A549 (cell line): ENCODE measurements around the gene PDCD4. TPM values are rescaled to one million over a fixed set of nuclear protein-coding genes. Genes with fewer than 3 reads are reported as not detected.

Source experiments
- ATAC-seq, 2 experiments: fragments of 200-7000 bp in 1 of 2; fragments of >200 bp in 1 of 2; cut with Nextera tagmentation in 1 of 2; cut with Tn5 transposase in 1 of 2; 3 replicates each; pipeline versions ENCODE4 v1.8.0 to v1.9.1; 2018 to 2020; ENCODE audit warnings: mild to moderate bottlenecking in 1 of 2, moderate library complexity in 1 of 2
- CTCF ChIA-PET: fragments of 300-600 bp; sonication (Branson Sonifier 250); formaldehyde crosslinking; extraction: SDS; loops from one replicate; lab custom pipeline; 2021; ENCODE audit warnings: antibody characterized with exemption, inconsistent platforms; lab: Yijun Ruan, JAX
- POLR2A ChIA-PET: fragments of 350-600 bp; formaldehyde crosslinking; extraction: SDS; loops from one replicate; lab custom pipeline; 2021; ENCODE audit warnings: antibody characterized with exemption, inconsistent platforms; lab: Yijun Ruan, JAX
- DNase-seq, 2 experiments: peaks; one replicate each; pipeline versions ENCODE4 v3.0.0 to v3.0.0-alpha.2; 2011 to 2016; ENCODE audit warnings: low read depth in 1 of 2, low spot score in 1 of 2
- FAIRE-seq: peaks from 2 replicates; lab custom pipeline; 2011; peaks lifted over from hg19 to GRCh38; lab: Jason Lieb, UNC
- H3K27ac ChIP-seq, 2 experiments: fragments of >200 bp; sonication (Bioruptor Twin); formaldehyde crosslinking; 3 replicates each; pipeline ENCODE4 v1.5.1; 2016 to 2017
- H3K4me1 ChIP-seq: fragments of >200 bp; sonication (Bioruptor Twin); formaldehyde crosslinking; 3 replicates; pipeline ENCODE4 v1.6.1; 2016
- H3K4me2 ChIP-seq: fragments of >200 bp; sonication (Bioruptor Twin); formaldehyde crosslinking; 3 replicates; pipeline ENCODE4 v1.6.1; 2016
- H3K4me3 ChIP-seq: fragments of >200 bp; sonication (Bioruptor Twin); formaldehyde crosslinking; 3 replicates; pipeline ENCODE4 v1.5.1; 2016
- H3K9me3 ChIP-seq: fragments of >200 bp; sonication (Bioruptor Twin); formaldehyde crosslinking; 3 replicates; pipeline ENCODE4 v1.6.1; 2016
- CBX8 ChIP-seq: fragments of 200-600 bp; sonication (generic); IDR thresholded peaks from 2 replicates; pipeline ENCODE4 v1.6.1; 2016
- CEBPB ChIP-seq, 2 experiments: fragments of >200 bp in 1 of 2; sonication (Bioruptor Twin) in 1 of 2; formaldehyde crosslinking in 1 of 2; IDR thresholded peaks; 2 replicates each; pipeline ENCODE4 v1.6.1; 2012 to 2016
- CHD2 ChIP-seq: fragments of 150-350 bp; IDR thresholded peaks from 2 replicates; pipeline ENCODE4 v1.6.1; 2014; ENCODE audit warnings: low read length; ENCODE audit not compliant: partially characterized antibody
- FOSB ChIP-seq: fragments of 250-450 bp; sonication (Bioruptor Pico); IDR thresholded peaks from 2 replicates; pipeline ENCODE4 v1.5.0; 2020; ENCODE audit warnings: mild to moderate bottlenecking, moderate library complexity
- FOSL2 ChIP-seq, 2 experiments: fragments of 450-650 bp in 1 of 2; fragments of >200 bp in 1 of 2; sonication (Bioruptor Twin) in 1 of 2; formaldehyde crosslinking; IDR thresholded peaks; 2 replicates each; pipeline versions ENCODE4 v1.5.0 to v1.6.1; 2016 to 2020; ENCODE audit warnings: mild to moderate bottlenecking in 1 of 2, moderate library complexity in 1 of 2
- HDAC2 ChIP-seq: fragments of 200-600 bp; sonication (generic); IDR thresholded peaks from 2 replicates; pipeline ENCODE4 v1.6.1; 2016
- HEYL ChIP-seq: fragments of 250-450 bp; sonication (Bioruptor Pico); IDR thresholded peaks from 2 replicates; pipeline ENCODE4 v1.8.0; 2021; ENCODE audit warnings: mild to moderate bottlenecking, moderate library complexity
- HOXB5 ChIP-seq: fragments of 250-450 bp; sonication (Bioruptor Pico); IDR thresholded peaks from 2 replicates; pipeline ENCODE4 v1.5.0; 2020; ENCODE audit warnings: mild to moderate bottlenecking, moderate library complexity
- KDM5A ChIP-seq: fragments of 200-600 bp; sonication (generic); IDR thresholded peaks from 2 replicates; pipeline ENCODE4 v1.6.1; 2016; ENCODE audit warnings: antibody characterized with exemption, mild to moderate bottlenecking
- MAZ ChIP-seq: fragments of 150-350 bp; IDR thresholded peaks from 2 replicates; pipeline ENCODE4 v1.6.1; 2014; ENCODE audit warnings: antibody characterized with exemption, low read depth, low read length, borderline replicate concordance
- MYC ChIP-seq: IDR thresholded peaks from 2 replicates; pipeline ENCODE4 v1.6.1; 2012; ENCODE audit warnings: mild to moderate bottlenecking, inconsistent platforms, low read length, improper control_type of control experiment, borderline replicate concordance
- NR3C1 ChIP-seq: fragments of >200 bp; sonication (Bioruptor Twin); formaldehyde crosslinking; IDR thresholded peaks from 3 replicates; pipeline ENCODE4 v1.6.1; 2017
- POLR2A ChIP-seq: IDR thresholded peaks from 2 replicates; pipeline ENCODE4 v1.6.1; 2012; ENCODE audit warnings: mild to moderate bottlenecking, low read length
- RARB ChIP-seq: fragments of 250-450 bp; sonication (Bioruptor Pico); IDR thresholded peaks from 2 replicates; pipeline ENCODE4 v1.8.0; 2021; ENCODE audit warnings: mild to moderate bottlenecking, moderate library complexity
- TP53 ChIP-seq: fragments of 250-450 bp; sonication (Bioruptor Pico); IDR thresholded peaks from 2 replicates; pipeline ENCODE4 v1.5.0; 2021; ENCODE audit warnings: mild to moderate bottlenecking, moderate library complexity
- ZNF302 ChIP-seq: fragments of 250-450 bp; sonication (Bioruptor Pico); IDR thresholded peaks from 2 replicates; pipeline ENCODE4 v1.9.0; 2021; ENCODE audit warnings: inconsistent platforms, mild to moderate bottlenecking, moderate library complexity
- WGBS: methylation state at CpG from one replicate; pipeline ENCODE4 v1.1.6; 2017; ENCODE audit errors: missing lambda C conversion rate; 5-methylcytosine and 5-hydroxymethylcytosine counted together
- polyA plus RNA-seq, 4 experiments: library from polyadenylated mRNA; depleted of rRNA in 3 of 4; stranded (reverse); fragments of >200 nt; fragmentation: RNase III in 1 of 4; extraction: RNeasy Plus Mini Kit Qiagen cat#74134 plus additional on column Dnase treatment in 1 of 4; gene quantifications; 2 replicates in 3 of 4; 3 replicates in 1 of 4; pipeline ENCODE4 v1.2.3, GENCODE V29; 2011 to 2017
- TF ChIP-seq, protein P1 (sequence below): fragments of >200 bp; sonication (Bioruptor Twin); formaldehyde crosslinking; IDR thresholded peaks from 2 replicates; pipeline ENCODE4 v1.6.1; 2016
- TF ChIP-seq, protein P2 (sequence below): fragments of 450-650 bp; IDR thresholded peaks from 2 replicates; pipeline ENCODE4 v1.6.1; 2014; ENCODE audit warnings: antibody characterized with exemption
- TF ChIP-seq, protein P3 (sequence below): fragments of >200 bp; sonication (Bioruptor Twin); formaldehyde crosslinking; IDR thresholded peaks from 3 replicates; pipeline ENCODE4 v1.5.1; 2016
- TF ChIP-seq, protein P4 (sequence below): fragments of >200 bp; sonication (Bioruptor Twin); formaldehyde crosslinking; IDR thresholded peaks from 3 replicates; pipeline ENCODE4 v1.6.1; 2016
- TF ChIP-seq, protein P5 (sequence below): IDR thresholded peaks from 2 replicates; pipeline ENCODE4 v1.6.1; 2012
- TF ChIP-seq, protein P6 (sequence below): IDR thresholded peaks from 2 replicates; pipeline ENCODE4 v1.6.1; 2012

Gene PDCD4
- polyA plus RNA-seq, 2 of the 4 experiments (the other 2 are of a cell fraction): 42.7 to 71.4 TPM

DNA sequence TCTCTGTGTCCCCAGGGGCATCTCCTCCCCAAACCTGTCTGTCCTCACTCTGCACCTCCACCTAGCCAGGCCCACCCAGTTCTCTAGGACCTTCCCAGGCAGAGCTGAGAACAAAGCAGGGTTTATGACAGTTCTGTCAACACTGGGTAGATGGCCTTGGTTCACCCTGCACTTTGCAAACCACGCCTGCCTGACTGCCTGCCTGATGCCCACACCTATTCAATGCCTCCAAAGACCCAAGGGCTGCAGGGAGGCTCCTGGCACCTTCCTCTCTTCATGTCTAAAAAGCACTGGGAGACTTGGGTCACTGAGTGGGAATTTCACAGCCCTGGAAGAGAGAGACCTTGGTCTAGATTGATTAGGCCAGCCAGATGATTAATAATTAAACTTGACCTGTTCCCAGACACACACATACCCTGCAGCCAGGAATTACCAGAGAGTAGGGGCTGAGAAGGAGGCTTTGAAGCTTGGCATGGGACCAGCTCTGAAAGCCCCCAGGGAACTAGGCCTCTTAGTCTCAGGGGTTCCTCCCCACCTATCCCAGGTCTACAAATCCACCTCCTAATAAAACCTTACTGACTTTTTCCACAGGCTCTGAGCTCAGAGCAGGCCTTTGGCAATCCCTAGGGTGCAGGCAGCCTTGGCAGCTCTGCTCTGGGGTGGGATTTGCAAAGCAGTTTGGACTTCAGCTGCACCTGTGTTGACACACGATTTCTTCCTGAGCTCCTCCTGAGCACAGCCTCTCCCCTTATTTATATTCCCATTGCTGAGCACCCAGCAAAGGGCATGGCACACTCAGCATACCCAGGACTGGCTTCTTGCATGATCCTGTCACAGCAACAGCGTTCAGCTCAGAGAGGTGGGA, 25.7 kb upstream of the PDCD4 start (continued):
- TF ChIP-seq FOSL2 (IDR thresholded peaks at IDR 0.05) (no peak), FOSL2 (CRISPR knock-in tag; IDR thresholded peaks at IDR 0.05) (no peak), HDAC2 (no peak)

DNA sequence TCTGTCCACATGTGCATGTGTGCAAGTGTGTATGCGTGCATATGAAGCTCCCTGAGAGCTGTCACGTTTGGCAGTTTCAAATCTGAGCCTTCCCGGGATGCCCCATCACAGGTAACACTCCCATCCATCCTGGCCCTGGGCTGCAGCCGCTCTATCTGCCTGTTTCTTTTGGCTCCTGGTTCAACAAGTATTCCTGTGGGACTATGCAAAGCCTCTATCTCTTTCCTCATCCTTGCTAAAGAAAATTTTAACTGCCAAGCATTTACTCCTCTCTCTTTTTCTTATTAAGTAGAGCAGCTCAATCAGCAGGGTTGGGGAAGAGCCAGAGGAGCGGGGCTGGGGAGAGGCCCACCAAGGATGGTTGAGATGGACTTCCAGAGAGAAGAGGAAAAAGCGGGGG, 24.4 kb upstream of the PDCD4 start:
- 64% methylated on average over 6 of the region's 6 CpGs for WGBS
- TF ChIP-seq MYC: no peak
- TF ChIP-seq, protein P1, sequence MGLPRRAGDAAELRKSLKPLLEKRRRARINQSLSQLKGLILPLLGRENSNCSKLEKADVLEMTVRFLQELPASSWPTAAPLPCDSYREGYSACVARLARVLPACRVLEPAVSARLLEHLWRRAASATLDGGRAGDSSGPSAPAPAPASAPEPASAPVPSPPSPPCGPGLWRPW: no peak
- TF ChIP-seq, protein P2, sequence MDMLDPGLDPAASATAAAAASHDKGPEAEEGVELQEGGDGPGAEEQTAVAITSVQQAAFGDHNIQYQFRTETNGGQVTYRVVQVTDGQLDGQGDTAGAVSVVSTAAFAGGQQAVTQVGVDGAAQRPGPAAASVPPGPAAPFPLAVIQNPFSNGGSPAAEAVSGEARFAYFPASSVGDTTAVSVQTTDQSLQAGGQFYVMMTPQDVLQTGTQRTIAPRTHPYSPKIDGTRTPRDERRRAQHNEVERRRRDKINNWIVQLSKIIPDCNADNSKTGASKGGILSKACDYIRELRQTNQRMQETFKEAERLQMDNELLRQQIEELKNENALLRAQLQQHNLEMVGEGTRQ: no peak
- TF ChIP-seq RARB (CRISPR knock-in tag): no peak
- no peak for TF ChIP-seq HOXB5
- no peak for TF ChIP-seq CHD2
- no peak for TF ChIP-seq KDM5A
- TF ChIP-seq HEYL (CRISPR knock-in tag): no peak
- TF ChIP-seq, protein P3, sequence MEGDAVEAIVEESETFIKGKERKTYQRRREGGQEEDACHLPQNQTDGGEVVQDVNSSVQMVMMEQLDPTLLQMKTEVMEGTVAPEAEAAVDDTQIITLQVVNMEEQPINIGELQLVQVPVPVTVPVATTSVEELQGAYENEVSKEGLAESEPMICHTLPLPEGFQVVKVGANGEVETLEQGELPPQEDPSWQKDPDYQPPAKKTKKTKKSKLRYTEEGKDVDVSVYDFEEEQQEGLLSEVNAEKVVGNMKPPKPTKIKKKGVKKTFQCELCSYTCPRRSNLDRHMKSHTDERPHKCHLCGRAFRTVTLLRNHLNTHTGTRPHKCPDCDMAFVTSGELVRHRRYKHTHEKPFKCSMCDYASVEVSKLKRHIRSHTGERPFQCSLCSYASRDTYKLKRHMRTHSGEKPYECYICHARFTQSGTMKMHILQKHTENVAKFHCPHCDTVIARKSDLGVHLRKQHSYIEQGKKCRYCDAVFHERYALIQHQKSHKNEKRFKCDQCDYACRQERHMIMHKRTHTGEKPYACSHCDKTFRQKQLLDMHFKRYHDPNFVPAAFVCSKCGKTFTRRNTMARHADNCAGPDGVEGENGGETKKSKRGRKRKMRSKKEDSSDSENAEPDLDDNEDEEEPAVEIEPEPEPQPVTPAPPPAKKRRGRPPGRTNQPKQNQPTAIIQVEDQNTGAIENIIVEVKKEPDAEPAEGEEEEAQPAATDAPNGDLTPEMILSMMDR: no peak
- TF ChIP-seq FOSB (CRISPR knock-in tag): no peak
- TF ChIP-seq POLR2A: no peak
- no peak for TF ChIP-seq FOSL2 (IDR thresholded peaks at IDR 0.05)
- TF ChIP-seq FOSL2 (CRISPR knock-in tag; IDR thresholded peaks at IDR 0.05): no peak
- TF ChIP-seq, protein P4, sequence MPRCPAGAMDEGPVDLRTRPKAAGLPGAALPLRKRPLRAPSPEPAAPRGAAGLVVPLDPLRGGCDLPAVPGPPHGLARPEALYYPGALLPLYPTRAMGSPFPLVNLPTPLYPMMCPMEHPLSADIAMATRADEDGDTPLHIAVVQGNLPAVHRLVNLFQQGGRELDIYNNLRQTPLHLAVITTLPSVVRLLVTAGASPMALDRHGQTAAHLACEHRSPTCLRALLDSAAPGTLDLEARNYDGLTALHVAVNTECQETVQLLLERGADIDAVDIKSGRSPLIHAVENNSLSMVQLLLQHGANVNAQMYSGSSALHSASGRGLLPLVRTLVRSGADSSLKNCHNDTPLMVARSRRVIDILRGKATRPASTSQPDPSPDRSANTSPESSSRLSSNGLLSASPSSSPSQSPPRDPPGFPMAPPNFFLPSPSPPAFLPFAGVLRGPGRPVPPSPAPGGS: no peak
- TF ChIP-seq TP53: no peak
- TF ChIP-seq, protein P5, sequence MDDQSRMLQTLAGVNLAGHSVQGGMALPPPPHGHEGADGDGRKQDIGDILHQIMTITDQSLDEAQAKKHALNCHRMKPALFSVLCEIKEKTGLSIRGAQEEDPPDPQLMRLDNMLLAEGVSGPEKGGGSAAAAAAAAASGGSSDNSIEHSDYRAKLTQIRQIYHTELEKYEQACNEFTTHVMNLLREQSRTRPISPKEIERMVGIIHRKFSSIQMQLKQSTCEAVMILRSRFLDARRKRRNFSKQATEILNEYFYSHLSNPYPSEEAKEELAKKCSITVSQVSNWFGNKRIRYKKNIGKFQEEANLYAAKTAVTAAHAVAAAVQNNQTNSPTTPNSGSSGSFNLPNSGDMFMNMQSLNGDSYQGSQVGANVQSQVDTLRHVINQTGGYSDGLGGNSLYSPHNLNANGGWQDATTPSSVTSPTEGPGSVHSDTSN: no peak
- no peak for TF ChIP-seq CBX8
- no peak for TF ChIP-seq NR3C1
- peaks cover 18% of the 10 kb centered on the region for H3K4me1 ChIP-seq
- no peaks in the 10 kb centered on the region for H3K9me3 ChIP-seq
- no peak for ATAC-seq
- no peak for FAIRE-seq
- no peak for DNase-seq
- no peak overlapping the region for H3K4me2 ChIP-seq
- H3K4me3 ChIP-seq: no peak overlapping the region
- CTCF ChIA-PET: interaction anchor here (0.9 to 1.1 kb wide), 2 partner anchors 18 to 26 kb away, joined by 3 read pairs; no protein-coding TSS in a partner anchor
- POLR2A ChIA-PET: no interaction called here
- H3K27ac ChIP-seq: no peak overlapping the region

DNA sequence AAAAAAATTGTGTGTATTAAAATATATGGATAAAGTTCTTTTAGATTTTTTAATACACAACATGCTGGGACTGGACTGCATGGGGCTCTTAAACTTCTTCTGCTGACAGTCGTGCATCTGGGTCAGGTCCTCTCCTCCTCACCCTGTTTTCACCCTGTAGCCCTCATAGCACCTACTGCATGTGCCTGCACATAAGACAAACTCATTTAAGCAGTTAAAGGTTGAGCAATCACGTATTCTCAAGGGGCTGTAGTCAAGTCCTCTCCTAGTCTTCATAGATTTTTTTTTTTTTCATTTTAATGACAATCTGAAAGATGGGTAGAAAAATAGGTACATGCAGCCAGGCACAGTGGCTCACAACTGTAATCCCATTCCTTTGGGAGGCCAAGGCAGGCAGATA, 23.6 kb upstream of the PDCD4 start:
- WGBS: 57% methylated on average over 2 of the region's 2 CpGs

More for the DNA sequence above, 23.6 kb upstream of the PDCD4 start:
- Histone ChIP-seq H3K4me2 (no peak overlapping the region), H3K4me3 (no peak overlapping the region), H3K4me1 (peaks cover 26% of the 10 kb centered on the region), H3K9me3 (no peaks in the 10 kb centered on the region), H3K27ac (no peak overlapping the region)
- TF ChIP-seq ZNF302 (no peak), CEBPB (IDR thresholded peaks at IDR 0.05) (no peak), MAZ (no peak)
- TF ChIP-seq, protein P6, sequence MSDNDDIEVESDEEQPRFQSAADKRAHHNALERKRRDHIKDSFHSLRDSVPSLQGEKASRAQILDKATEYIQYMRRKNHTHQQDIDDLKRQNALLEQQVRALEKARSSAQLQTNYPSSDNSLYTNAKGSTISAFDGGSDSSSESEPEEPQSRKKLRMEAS: no peak
- TF ChIP-seq, protein P4: no peak
- DNase-seq: no peak
- POLR2A ChIA-PET: interaction anchor here (0.6 kb wide), 1 partner anchor 13 kb away, joined by 3 read pairs; no protein-coding TSS in a partner anchor
- no peak for FAIRE-seq
- ATAC-seq: no peak
- CTCF ChIA-PET: no interaction called here
